HG03521 (cell line): ENCODE results near the gene SLC25A22.

Experiments used
- ATAC-seq: cut with Tn5 transposase; IDR thresholded peaks from one replicate; pipeline ENCODE4 v1.9.1; 2021; ENCODE audit warnings: mild to moderate bottlenecking, moderate library complexity; ENCODE audit not compliant: unreplicated experiment

SLC25A22 gene

DNA sequence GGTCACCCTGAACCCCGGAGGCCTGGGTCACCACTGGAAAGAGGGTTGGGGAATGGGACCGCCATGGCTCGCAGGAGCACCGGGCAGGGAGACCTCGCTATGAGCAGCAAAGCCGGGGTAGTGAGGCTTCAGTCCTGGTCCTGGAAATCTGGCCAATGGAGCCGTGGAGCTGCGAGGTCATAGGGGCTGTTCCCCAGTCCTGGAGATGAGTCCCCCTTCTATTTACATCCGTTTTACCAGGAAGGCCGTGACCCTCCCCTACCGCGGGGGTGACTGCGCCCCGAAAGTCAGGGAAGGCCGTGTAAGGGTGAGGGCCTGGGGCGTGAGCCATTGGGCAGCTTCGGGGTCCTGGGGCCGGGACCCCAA is 6.5 kb upstream of the SLC25A22 start:
- ATAC-seq: no peak

DNA sequence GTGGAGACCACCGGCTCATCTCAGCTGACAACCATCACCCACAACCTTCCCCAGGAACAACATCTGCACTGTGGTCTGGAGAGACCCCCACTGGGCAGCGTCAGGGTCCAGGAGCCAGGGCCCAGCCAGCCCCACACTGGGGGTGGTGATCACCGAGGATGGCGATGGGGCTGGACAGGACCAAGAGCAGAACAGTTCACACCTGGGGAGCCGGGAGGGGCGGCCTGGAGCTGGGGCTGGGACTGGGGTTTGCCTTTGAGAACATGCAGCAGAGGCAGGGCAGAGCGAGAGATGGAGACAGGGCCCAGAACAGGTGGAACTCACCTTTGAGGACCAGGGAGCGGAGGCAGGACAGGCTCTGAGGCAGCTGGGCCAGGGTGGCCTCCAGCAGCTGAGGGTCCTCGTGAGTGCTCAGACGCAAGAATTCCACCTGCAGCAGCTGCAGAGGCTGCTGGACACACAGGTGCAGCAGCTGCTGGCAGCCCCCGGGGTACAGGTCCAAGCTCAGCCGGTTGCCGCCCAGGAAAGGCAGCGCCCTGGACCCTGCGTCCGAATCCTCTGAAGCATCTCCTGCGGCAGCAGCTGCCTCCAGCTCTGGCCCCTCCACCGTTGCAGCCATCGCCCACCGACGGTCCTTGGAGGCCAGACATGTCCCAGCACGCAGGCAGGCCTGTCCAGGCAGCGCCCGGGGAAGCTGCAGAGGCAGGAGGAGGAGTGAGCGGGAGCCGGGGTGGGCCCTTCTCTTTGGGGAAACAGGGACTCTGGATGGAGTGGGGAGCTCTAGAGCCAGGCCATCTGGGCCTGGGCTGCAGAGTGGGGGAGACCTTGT is 5.9 kb upstream of the SLC25A22 start:
- ATAC-seq: no peak

DNA sequence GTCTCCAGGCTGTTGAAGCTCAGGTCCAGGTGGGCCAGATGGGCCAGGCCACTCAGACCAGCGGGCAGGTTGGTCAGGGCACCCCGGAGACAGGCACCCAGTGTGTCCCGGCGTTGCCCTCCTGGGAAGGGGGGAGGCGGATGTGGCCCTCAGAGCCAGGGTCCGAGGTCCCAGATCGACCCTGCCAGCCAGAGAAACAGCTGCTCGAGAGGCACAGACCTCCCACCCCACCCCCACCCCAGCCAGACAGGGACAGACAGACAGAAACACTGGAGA is 5.3 kb upstream of the SLC25A22 start:
- no peak for ATAC-seq

- ATAC-seq: no peak
Observed at GRCh38 chr11:802693-803466, 4.8 kb upstream of the SLC25A22 start.

DNA sequence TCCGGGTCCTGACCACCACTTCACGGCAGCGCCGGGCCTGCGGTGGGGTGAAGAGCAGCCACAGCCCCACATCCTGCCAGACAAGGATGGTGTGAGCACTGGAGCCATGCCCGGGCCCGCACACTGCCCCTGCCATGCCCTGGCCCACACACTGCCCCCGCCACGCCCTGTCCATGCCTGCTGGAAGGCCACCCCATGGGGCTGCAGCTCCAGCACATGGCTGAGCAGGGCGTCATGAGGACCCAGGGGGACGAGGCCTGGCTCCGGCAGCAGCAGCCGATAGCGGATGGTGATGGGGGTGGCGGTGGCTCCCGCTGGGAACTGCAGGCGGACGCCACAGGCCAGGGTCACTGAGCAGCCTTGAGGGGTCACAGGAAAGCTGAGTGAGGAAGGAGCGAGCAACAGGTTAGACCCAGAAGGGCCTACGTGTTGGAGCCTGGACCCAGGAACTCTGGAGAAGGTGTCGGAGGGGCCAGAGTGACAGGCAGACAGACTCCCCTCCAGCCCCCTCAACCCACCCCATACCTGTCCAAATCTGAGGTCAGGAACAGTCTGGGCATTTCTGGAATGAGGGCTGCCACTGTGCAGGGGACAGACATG is 4.0 kb upstream of the SLC25A22 start:
- no peak for ATAC-seq

DNA sequence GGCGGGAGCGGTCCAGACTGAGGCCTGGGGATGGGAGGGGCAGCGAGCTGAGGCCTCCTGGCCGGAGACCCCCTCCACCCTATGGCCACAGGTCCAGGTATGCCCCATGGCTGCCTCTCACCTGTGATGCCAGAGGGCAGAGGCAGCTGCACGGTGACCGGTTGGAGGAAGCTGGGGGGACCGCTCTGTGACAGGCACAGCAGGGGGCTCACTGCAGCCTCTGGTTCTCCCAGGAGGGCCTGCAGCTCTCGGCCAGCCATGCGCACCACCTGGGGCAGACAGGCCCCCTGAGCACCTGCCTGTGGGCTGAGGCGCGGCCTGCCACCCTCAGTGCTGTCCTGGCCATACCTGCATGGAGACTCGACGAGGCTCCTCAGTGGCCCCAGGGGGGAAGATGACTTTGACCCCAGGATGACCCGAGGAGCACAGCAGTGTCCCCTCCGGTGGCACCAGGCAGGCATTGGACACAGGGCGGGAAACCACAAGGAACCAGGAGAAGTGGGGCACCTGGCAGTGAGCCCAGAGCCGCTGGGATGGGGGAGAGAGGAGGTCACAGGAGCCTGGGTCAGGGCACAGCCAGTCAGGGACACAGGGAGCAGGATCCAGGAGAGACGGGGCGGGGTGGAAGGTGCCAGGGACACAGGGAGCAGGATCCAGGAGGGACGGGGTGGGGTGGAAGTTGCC is 3.2 kb upstream of the SLC25A22 start:
- no peak for ATAC-seq

DNA sequence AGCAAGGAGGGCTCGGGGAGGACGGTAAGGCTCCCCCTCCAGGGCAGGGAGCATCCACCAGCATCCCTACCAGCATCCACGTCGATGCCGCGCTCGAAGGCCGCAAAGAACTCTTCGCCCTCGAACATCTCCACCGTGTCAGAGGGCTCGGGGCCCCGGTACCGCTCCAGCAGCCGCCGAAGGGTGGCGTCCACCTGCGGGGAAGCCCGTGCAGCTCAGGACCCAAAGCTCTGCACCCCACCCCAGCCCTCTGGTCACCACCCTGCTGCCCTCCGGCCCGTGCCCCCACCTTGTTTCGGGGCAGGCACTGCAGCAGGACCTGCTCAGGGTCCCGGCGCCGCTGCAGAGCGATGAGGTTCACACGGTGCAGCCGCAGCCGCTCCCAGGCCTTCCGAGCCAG is 2.4 kb upstream of the SLC25A22 start:
- ATAC-seq: no peak

DNA sequence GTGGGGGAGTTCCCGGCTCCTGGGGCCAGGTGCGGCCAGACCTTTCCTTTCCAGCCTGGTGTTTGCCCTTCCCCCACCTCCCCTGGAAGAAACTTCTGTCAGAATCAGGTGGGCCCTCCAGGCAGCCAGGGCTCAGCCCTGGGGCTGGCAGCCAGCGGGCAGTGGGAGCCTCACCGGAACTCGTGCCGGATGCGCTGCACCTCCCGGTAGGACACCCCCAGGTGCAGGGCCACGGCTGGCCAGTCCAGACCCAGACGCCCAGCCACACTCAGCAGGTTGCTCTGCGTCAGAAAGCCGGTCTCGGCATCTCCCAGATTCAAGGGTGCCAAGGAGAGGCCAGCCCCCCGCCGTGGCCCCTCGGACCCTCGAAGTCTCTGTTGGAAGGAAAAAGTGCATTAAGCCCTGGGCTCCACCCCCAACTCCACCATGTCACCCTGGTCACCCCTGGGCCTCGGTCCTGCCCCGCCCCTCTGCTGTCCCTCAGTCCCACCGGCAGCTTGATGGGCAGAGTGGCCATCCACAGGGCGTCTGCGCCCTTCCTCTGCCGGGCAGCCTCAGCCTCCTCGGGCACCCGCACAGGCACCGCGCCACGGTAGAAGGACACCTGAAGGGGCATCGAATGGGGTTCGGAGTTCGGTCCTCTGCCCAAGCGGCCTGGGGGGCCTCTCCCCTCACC is 1.7 kb upstream of the SLC25A22 start:
- ATAC-seq: no peak

DNA sequence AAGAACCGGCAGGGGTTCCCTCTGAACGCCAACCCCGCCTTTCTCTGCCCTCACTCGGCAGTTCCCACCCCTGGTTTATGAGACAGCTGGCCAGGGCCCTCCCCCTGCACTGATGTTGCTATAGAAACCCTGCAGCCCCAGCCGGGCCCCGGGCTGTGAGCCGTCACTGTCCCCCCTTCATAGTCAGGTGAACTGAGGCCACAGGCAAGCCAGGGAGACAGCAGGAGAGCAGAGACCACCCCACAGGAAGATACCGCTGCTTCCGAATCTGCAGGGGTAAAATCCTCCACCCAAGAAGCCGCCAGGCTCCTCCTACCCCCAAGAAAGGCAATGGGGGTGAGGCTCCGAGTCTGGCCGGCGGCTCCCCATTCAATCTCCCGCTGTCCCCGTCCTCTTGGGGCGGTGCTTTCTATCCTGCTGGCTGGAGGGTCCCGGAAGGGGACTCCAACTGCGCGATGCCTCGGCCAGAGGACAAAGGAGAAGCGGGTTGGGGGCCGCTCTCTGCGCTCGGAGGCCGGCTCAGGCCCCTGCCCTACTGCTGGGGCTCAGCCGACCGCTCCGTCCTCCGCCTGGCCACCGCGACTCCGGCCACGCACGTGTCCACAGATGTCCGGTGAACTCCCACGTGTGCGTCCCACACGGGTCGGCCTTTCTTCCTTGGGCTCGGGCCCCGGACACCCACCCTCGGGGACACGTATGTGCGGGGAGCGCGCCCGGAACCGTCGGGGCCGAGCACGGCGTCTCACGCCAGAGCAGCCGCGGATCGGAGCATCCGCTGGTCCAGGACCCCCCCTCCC is 587 bp downstream of the SLC25A22 start:
- ATAC-seq: peak; percentile 31

DNA sequence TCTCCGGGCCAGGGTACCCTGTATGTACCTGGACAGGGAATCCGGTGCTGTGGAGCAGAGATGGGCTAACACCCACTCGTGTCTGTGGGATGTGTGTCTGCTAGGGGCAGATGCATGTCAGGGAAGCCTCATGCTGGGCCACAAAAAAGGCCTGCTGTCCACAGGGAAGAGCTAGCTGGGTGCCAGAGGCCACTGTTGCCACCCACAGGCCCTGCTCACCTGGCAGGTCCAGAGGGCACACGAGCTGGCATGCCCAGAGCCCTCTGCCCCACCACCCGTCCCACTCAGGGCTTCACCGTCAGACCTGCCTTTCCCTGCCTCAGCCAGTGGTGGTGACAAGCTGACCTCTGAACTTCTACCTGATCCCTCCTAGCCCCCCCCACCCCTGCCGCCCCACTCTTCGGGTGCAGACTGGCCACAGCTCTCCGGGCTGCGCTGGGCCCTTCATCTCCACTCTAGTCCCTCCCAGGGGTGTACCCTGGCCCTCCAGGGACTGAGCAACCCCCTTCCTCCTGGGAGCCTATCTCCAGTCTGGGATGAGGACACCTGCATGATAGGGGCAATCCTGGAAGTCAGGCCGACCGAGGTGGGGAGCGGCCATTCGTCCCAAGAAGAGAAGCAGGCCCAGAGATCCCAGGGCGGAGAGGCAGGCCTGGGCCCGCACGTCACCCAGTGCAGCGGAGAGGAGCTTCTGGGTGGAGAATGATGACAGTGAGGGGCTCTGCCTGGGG is 1.4 kb downstream of the SLC25A22 start:
- no peak for ATAC-seq

- no peak for ATAC-seq
Observed at GRCh38 chr11:795634-796564, 2.2 kb downstream of the SLC25A22 start.

DNA sequence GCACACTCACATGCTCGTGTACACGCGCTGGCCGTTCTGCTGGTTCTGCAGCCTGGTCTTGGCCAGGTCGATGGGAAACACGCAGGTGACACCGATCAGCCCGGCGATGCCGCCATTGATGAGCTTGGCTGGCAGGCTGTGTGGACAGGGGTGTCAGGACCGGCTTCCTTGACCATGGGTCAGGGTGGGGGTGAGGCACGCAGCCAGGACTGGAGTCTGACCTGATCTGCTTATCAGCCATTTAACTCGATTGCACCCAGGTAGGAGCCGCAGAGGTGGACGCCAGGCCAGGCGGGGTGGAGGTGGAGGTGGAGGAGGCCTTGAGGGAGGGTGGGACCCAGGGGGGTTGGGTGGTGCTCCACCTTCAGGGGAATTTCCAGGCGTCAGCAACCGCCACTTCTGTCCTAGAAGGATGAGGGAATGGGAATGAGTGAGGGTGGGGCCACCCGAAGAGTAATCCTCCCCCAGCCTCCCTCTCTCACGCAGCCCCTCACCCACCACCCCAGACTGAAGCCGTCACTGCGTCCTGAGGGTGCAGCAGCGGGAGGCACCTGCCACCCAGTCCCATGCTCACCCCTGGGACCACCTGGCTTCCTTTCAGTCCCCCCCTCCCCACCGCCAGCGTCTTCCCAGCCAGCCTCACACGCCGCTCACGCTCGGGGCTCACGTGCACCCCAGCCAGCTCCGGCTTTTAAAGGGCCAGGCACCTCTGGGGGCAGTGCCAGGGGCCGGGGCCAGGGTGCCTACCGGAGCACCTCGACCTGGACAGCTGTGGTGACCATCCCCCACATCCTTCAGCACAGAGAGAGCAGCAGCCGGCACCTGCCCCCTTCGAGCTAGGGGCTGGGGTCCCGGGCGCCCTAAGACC is 3.1 kb downstream of the SLC25A22 start:
- ATAC-seq: no peak

- no peak for ATAC-seq
Observed at GRCh38 chr11:794013-794765, 3.9 kb downstream of the SLC25A22 start.

DNA sequence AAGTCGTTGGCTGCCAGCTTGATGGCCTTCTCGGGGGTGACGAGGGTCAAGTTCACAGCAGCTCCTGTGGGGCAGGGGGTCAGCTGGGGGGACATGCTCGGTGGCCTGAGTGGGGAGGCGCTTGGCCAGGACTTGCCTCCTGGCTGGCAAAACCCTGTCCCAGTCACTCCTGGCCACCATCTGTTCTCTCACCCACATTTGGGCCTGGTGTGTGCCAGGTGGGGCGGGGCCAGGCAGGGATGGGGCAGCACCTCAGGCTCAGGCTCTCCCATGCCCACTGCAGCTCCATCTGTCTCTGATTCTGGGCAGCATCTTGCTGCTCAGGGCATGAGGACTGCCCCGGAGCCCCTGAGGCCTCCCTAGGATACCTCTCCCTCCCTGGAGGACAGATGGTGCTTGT is 4.5 kb downstream of the SLC25A22 start:
- no peak for ATAC-seq

GRCh38 chr11:792873-793272 is 5.2 kb downstream of the SLC25A22 start:
- ATAC-seq: no peak

- no peak for ATAC-seq
Observed at GRCh38 chr11:792535-792821, 5.6 kb downstream of the SLC25A22 start.
